H9 (cell line): ENCODE data around the gene TMSB4X. TPM values are rescaled to one million over a fixed set of nuclear protein-coding genes. Genes with fewer than 3 reads are reported as not detected.

Experiments
- DNase-seq: peaks from one replicate; pipeline ENCODE4 v3.0.0-alpha.2; 2017
- H2AFZ ChIP-seq: one replicate; pipeline ENCODE4 v1.6.1; 2013; ENCODE audit warnings: mild to moderate bottlenecking, low read length, control low read depth, moderate library complexity
- H2AK5ac ChIP-seq: 2 replicates; pipeline ENCODE4 v1.6.1; 2013; ENCODE audit warnings: low read length, control low read depth, mixed read lengths; ENCODE audit not compliant: insufficient read length
- H2BK120ac ChIP-seq: one replicate; pipeline ENCODE4 v1.6.1; 2013; ENCODE audit warnings: low read depth, mild to moderate bottlenecking, low read length, control low read depth, inconsistent platforms; ENCODE audit not compliant: poor library complexity, severe bottlenecking
- H2BK12ac ChIP-seq: 2 replicates; pipeline ENCODE4 v1.6.1; 2013; ENCODE audit warnings: low read length, control low read depth, mixed read lengths, low read depth; ENCODE audit not compliant: insufficient read length
- H2BK15ac ChIP-seq: 2 replicates; pipeline ENCODE4 v1.6.1; 2013; ENCODE audit warnings: low read depth, low read length, control low read depth
- H2BK20ac ChIP-seq: one replicate; pipeline ENCODE4 v1.6.1; 2013; ENCODE audit warnings: low read depth, mild to moderate bottlenecking, low read length, control low read depth, inconsistent platforms; ENCODE audit not compliant: poor library complexity, severe bottlenecking
- H2BK5ac ChIP-seq: 2 replicates; pipeline ENCODE4 v1.6.1; 2013; ENCODE audit warnings: low read length, control low read depth, mixed read lengths; ENCODE audit not compliant: insufficient read length
- H3K14ac ChIP-seq: 2 replicates; pipeline ENCODE4 v1.6.1; 2013; ENCODE audit warnings: low read length, control low read depth; ENCODE audit not compliant: insufficient read depth
- H3K18ac ChIP-seq: 2 replicates; pipeline ENCODE4 v1.6.1; 2013; ENCODE audit warnings: low read depth, mild to moderate bottlenecking, mixed read lengths, low read length, control low read depth; ENCODE audit not compliant: insufficient read length
- H3K23ac ChIP-seq: 2 replicates; pipeline ENCODE4 v1.6.1; 2013; ENCODE audit warnings: low read length, control low read depth, mixed read lengths, low read depth; ENCODE audit not compliant: insufficient read length
- H3K23me2 ChIP-seq: 2 replicates; pipeline ENCODE4 v1.6.1; 2013; ENCODE audit warnings: low read depth, mild to moderate bottlenecking, mixed read lengths, low read length, control low read depth; ENCODE audit not compliant: insufficient read length, poor library complexity, severe bottlenecking
- H3K27ac ChIP-seq: 2 replicates; pipeline ENCODE4 v1.5.1; 2013; ENCODE audit warnings: low read length, control low read depth, mixed read lengths, low read depth; ENCODE audit not compliant: insufficient read length
- H3K27me3 ChIP-seq: 2 replicates; pipeline ENCODE4 v1.6.1; 2013; ENCODE audit warnings: low read length, control low read depth, inconsistent platforms; ENCODE audit not compliant: insufficient read depth
- H3K4ac ChIP-seq: 2 replicates; pipeline ENCODE4 v1.6.1; 2013; ENCODE audit warnings: low read depth, mild to moderate bottlenecking, control low read depth, inconsistent platforms, low read length, moderate library complexity
- H3K4me1 ChIP-seq: 2 replicates; pipeline ENCODE4 v1.6.1; 2013; ENCODE audit warnings: low read length, control low read depth, inconsistent platforms; ENCODE audit not compliant: insufficient read depth
- H3K4me2 ChIP-seq: 2 replicates; pipeline ENCODE4 v1.6.1; 2013; ENCODE audit warnings: low read length, control low read depth, mixed read lengths; ENCODE audit not compliant: insufficient read length, insufficient read depth
- H3K56ac ChIP-seq: 2 replicates; pipeline ENCODE4 v1.6.1; 2013; ENCODE audit warnings: low read depth, mild to moderate bottlenecking, mixed read lengths, low read length, control low read depth; ENCODE audit not compliant: insufficient read length
- H3K79me1 ChIP-seq: 2 replicates; pipeline ENCODE4 v1.6.1; 2013; ENCODE audit warnings: low read depth, mild to moderate bottlenecking, moderate library complexity, low read length, control low read depth, inconsistent platforms; ENCODE audit not compliant: insufficient read depth, poor library complexity, severe bottlenecking
- H3K79me2 ChIP-seq: 2 replicates; pipeline ENCODE4 v1.6.1; 2013; ENCODE audit warnings: low read length, control low read depth, inconsistent platforms; ENCODE audit not compliant: insufficient read depth
- H3K9ac ChIP-seq: 2 replicates; pipeline ENCODE4 v1.6.1; 2013; ENCODE audit warnings: low read length, control low read depth, mixed read lengths; ENCODE audit not compliant: insufficient read length; ENCODE audit errors: extremely low read depth
- H3K9me3 ChIP-seq: one replicate; pipeline ENCODE4 v1.6.1; 2013; ENCODE audit warnings: low read depth, low read length, inconsistent platforms; ENCODE audit not compliant: control insufficient read depth
- H3T11ph ChIP-seq: one replicate; pipeline ENCODE4 v1.6.1; 2013; ENCODE audit warnings: mild to moderate bottlenecking, low read length, control low read depth, inconsistent platforms
- H4K20me1 ChIP-seq: one replicate; pipeline ENCODE4 v1.6.1; 2013; ENCODE audit not compliant: control insufficient read depth, insufficient read length, insufficient read depth
- H4K5ac ChIP-seq: 2 replicates; pipeline ENCODE4 v1.6.1; 2013; ENCODE audit warnings: low read depth, mild to moderate bottlenecking, mixed read lengths, low read length, control low read depth; ENCODE audit not compliant: insufficient read length
- H4K8ac ChIP-seq: replicated peaks from 2 replicates; pipeline ENCODE4 v1.6.1; 2013; ENCODE audit warnings: low read length, control low read depth, mixed read lengths, low read depth; ENCODE audit not compliant: insufficient read length
- H4K91ac ChIP-seq: 2 replicates; pipeline ENCODE4 v1.6.1; 2013; ENCODE audit warnings: low read depth, mild to moderate bottlenecking, moderate library complexity, mixed read lengths, low read length, control low read depth; ENCODE audit not compliant: insufficient read length
- H3K27ac Mint-ChIP-seq, 3 experiments: 2 replicates in 2 of 3; 3 replicates in 1 of 3; pipeline ENCODE4 v1.8.0; 2020 to 2021; ENCODE audit warnings: mixed read lengths in 3 of 3, mild to moderate bottlenecking in 1 of 3, moderate library complexity in 1 of 3
- H3K27me3 Mint-ChIP-seq: 2 replicates; pipeline ENCODE4 v1.8.0; 2021; ENCODE audit warnings: low read depth, mild to moderate bottlenecking, moderate library complexity, mixed read lengths
- H3K36me3 Mint-ChIP-seq, 3 experiments: 2 replicates in 2 of 3; 3 replicates in 1 of 3; pipeline ENCODE4 v1.8.0; 2020 to 2021; ENCODE audit warnings: low read depth in 3 of 3, mixed read lengths in 3 of 3; ENCODE audit not compliant: insufficient read depth in 1 of 3
- H3K4me1 Mint-ChIP-seq, 2 experiments: 2 replicates each; pipeline ENCODE4 v1.8.0; 2020; ENCODE audit warnings: mixed read lengths in 2 of 2
- H3K4me3 Mint-ChIP-seq, 2 experiments: 2 replicates in 1 of 2; 3 replicates in 1 of 2; pipeline ENCODE4 v1.8.0; 2020 to 2021; ENCODE audit warnings: mild to moderate bottlenecking in 2 of 2, mixed read lengths in 2 of 2, moderate library complexity in 1 of 2
- H3K9me3 Mint-ChIP-seq, 2 experiments: 2 replicates in 1 of 2; 3 replicates in 1 of 2; pipeline ENCODE4 v1.8.0; 2020; ENCODE audit warnings: mild to moderate bottlenecking in 2 of 2, mixed read lengths in 2 of 2, moderate library complexity in 1 of 2
- CTCF ChIP-seq: fragments of 200-600 bp; sonication (generic); conservative IDR thresholded peaks from 3 replicates; pipeline ENCODE4 v1.8.0; 2021; ENCODE audit warnings: antibody characterized with exemption, mild to moderate bottlenecking
- WGBS: extraction: QIAGEN DNeasy Blood & Tissue Kit; methylation state at CpG from one replicate; pipeline ENCODE4 v1.1.7; 2013; ENCODE audit warnings: missing lambda C conversion rate, low lambda C conversion rate, mixed read lengths; ENCODE audit not compliant: insufficient read length; ENCODE audit errors: extremely low coverage; 5-methylcytosine and 5-hydroxymethylcytosine counted together
- total RNA-seq: library from RNA; stranded (reverse); gene quantifications from 2 replicates; pipeline ENCODE4 v1.2.1, GENCODE V29; 2021

The TMSB4X gene
- total RNA-seq, 1 experiment from 2014 or later, result 2,733 TPM

- H4K5ac ChIP-seq, result no peak overlapping the region
- H4K91ac ChIP-seq, result no peak overlapping the region
- no peak overlapping the region for H2AFZ ChIP-seq
- Mint-ChIP-seq H3K4me1 (peaks cover 7 to 8% of the 10 kb centered on the region in 2 experiments; a peak in 3 of 4 replicates), H3K27ac (no peak overlapping the region), H3K27me3 (peaks cover 1% of the 10 kb centered on the region; the same call in 1 of the 2 replicates), H3K9me3 (peaks cover 61% of the 10 kb centered on the region in 2 experiments), H3K4me3 (no peak overlapping the region), H3K36me3 (peaks cover 0 to 8% (median 5%) of the 10 kb centered on the region in 3 experiments; a peak in 5 of 7 replicates)
- DNase-seq, result no peak
- no peaks in the 10 kb centered on the region for H3K79me2 ChIP-seq
- no peak overlapping the region for H3K4ac ChIP-seq
- H3T11ph ChIP-seq, result no peak overlapping the region
- no peaks in the 10 kb centered on the region for H3K79me1 ChIP-seq
- H3K4me2 ChIP-seq, result no peak overlapping the region
- H3K9ac ChIP-seq, result no peak overlapping the region
- no peak for TF ChIP-seq CTCF
- WGBS, result no CpG with 5 or more reads among the region's 9 CpGs
- no peak overlapping the region for H3K27ac ChIP-seq
- H2BK12ac ChIP-seq, result no peak overlapping the region
- no peak overlapping the region for H3K56ac ChIP-seq
- no peak overlapping the region for H4K8ac ChIP-seq
- no peak overlapping the region for H3K23ac ChIP-seq
- H2BK20ac ChIP-seq, result no peak overlapping the region
- no peaks in the 10 kb centered on the region for H4K20me1 ChIP-seq
- no peak overlapping the region for H2AK5ac ChIP-seq
- no peak overlapping the region for H3K14ac ChIP-seq
- H2BK15ac ChIP-seq, result no peak overlapping the region
- no peaks in the 10 kb centered on the region for H3K27me3 ChIP-seq
- H3K4me1 ChIP-seq, result peaks cover 2% of the 10 kb centered on the region; the same call in 1 of the 2 replicates
- H3K9me3 ChIP-seq, result no peaks in the 10 kb centered on the region
- no peaks in the 10 kb centered on the region for H3K23me2 ChIP-seq
- H3K18ac ChIP-seq, result no peak overlapping the region
- no peak overlapping the region for H2BK120ac ChIP-seq
- H2BK5ac ChIP-seq, result no peak overlapping the region
Observed at GRCh38 chrX:12954376-12954775, 20.5 kb upstream of the TMSB4X start.
